OCI-M2 (cell line): Measurements from ENCODE around the gene STX10.
"Not testable (repeated sequence)": the region's sequence is repeated elsewhere in the genome, so short reads cannot be mapped to it uniquely, and the experiment has no call there.

Experiments used
- DNase-seq: peaks from one replicate; lab custom pipeline; 2025; ENCODE audit not compliant: unreplicated experiment; lab: John Stamatoyannopoulos, UW

Gene STX10, protein sequence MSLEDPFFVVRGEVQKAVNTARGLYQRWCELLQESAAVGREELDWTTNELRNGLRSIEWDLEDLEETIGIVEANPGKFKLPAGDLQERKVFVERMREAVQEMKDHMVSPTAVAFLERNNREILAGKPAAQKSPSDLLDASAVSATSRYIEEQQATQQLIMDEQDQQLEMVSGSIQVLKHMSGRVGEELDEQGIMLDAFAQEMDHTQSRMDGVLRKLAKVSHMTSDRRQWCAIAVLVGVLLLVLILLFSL

DNA sequence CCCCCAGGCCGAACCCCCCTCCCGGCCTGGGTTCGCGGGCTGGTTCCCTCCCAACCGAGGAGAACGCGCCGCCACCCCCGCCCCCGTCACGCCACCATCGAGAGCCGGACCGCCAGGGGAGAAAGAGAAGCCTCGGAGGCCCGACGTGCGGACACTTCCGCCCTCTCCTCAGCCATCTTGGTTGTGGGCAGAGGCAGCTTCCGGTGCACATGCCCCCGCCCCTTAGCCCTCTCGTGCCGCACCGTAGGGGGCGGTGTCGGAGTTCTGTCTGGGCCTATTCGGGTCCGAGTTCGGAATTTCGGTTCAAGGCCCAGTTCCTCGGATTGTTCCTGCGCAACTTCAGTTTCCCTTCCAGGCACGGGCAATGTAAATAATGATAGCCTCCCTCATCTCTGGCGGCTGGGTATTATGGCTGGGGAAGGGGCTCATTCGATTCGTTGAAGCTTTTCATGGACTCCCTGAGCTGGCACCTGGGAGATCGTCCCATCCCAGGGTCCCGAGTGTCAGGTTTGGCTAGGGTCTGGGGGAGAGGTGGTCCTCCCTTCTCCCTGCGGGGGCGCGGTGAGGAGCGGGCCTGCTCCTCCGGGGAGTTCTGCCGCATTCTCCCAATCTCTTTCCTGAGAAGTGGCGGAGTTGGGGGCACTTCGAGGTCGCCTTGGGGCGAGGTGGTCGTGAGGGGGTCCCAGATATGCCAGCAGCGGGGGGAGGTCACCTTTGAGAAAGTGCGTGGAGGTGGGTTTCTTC is at the start of gene STX10, which contains the start of gene IER2:
TSS of gene STX10 (minus strand) at position 189 of the 744 bp plus-strand sequence. CDS start 202 bp downstream, outside the sequence.
TSS of gene IER2 (plus strand) at position 225 of the 744 bp plus-strand sequence. CDS start 2,776 bp downstream, outside the sequence.
- no peak for DNase-seq

DNA sequence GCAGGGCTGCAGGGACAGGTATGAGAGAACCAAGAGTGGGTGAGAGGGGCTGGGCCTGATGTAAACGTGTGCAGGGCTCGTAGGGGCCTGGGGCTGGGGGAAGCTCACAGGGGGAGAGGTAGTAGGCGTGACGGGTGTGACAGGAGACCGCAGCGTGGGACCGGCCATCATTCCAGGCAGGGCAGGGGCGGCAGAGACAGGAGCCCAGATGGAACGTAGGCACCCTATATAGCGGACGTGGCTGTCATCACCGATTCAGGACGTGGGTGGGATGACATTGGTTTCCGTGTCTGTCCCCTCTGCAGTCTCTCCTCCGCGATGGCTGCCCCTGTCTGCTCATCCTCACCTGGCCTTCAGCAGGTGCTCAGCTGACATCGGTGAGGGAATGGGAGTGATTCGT is 48.5 kb upstream of the STX10 start:
- no peak for DNase-seq

DNA sequence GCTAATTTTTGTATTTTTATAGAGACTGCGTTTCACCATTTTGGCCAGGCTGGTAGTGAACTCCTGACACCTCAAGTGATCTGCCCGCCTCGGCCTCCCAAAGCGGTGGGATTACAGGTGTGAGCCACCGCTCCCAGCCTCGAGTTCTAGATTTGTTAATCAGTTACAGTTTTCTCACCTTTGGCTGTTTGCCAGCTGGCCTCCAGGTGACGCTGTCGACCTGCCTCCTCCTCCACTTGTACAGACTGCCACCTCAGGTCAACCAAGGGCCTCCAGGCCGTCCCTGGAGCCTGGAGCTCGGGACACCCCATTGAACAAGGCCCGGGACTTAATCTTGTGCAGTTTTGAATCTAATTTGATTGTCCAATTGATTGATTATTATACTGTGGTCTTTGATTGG is 45.5 kb upstream of the STX10 start:
- no peak for DNase-seq

DNA sequence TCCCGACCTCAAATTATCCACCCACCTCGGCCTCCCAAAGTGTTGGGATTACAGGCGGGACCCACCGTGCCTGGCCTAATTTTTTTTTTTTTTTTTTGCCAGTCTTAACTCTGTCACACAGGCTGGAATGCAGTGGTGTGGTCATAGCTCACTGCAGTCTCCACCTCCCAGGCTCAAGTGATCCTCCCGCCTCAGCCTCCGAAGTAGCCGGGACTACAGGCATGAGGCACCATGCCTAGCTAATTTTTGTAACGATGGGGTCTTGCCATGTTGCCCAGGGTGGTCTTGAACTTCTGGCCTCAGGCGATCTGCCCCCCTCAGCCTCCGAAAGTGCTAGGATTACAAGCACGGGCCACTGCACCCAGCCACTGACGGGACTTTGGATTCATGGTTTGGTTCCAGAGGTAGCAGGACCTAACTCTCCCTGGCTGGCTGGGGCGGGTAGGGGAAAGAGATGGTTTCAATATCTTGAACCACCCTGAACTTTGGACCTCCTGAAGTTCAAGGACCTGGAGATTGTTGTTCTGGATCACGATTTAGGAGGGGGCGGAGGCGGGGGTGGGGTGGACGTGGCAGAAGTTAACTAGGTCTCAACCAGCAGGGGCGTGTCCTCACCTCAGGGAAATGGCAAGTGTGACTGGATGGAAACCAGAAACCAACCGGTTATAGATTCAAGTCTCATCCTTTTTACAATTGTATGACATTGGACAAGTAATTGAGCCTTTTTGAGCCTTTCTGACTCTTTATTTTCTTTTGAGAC is 40.8 kb upstream of the STX10 start:
- DNase-seq, result no peak

DNA sequence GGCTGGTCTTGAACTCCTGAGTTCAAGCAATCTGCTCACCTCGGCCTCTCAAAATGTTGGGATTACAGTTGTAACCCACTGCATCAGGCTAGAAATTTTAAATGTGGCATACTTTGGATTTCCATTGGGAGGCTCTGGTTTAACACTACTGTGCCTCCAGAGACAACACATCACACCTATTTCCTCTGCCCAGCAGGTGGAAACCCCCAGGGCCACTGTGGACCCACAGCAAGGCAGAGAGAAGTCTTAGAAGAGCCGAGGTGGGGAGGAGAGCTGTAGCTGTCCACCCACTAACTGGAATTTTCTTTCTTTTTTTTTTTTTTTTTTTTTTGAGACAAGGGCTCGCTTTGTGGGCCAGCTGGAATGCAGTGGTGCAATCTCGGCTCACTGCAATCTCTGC is 39.4 kb upstream of the STX10 start:
- DNase-seq, result no peak

DNA sequence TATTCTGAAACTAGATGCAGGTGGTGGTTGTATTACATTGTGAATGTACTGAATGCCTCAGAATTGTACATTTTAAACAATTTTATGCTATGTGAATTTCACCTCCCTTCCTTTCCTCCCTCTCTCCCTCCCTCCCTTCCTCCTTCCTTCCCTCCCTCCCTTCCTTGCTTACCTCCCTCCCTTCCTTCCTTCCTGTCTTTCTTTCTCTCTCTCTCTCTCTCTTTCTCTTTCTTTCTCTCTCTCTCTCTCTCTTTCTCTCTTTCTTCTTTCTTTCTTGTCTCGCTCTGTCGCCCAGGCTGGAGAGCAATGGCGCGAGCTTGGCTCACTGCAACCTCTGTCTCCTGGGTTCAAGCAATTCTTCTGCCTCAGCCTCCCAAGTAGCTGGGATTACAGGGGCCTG is 37.2 kb upstream of the STX10 start:
- no peak for DNase-seq

DNA sequence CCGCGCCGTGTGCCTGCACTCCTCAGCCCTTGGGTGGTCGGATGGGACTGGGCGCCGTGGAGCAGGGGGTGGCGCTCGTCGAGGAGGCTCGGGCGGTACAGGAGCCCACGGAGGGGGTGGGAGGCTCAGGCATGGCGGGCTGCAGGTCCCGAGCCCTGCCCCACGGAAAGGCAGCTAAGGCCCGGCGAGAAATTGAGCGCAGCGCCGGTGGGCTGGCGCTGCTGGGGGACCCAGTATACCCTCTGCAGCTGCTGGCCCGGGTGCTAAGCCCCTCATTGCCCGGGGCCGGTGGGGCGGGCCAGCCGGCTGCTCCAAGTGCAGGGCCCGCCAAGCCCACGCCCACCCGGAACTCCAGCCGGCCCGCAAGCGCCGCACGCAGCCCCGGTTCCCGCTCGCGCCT is 36.5 kb upstream of the STX10 start:
- not testable (repeated sequence) for DNase-seq

DNA sequence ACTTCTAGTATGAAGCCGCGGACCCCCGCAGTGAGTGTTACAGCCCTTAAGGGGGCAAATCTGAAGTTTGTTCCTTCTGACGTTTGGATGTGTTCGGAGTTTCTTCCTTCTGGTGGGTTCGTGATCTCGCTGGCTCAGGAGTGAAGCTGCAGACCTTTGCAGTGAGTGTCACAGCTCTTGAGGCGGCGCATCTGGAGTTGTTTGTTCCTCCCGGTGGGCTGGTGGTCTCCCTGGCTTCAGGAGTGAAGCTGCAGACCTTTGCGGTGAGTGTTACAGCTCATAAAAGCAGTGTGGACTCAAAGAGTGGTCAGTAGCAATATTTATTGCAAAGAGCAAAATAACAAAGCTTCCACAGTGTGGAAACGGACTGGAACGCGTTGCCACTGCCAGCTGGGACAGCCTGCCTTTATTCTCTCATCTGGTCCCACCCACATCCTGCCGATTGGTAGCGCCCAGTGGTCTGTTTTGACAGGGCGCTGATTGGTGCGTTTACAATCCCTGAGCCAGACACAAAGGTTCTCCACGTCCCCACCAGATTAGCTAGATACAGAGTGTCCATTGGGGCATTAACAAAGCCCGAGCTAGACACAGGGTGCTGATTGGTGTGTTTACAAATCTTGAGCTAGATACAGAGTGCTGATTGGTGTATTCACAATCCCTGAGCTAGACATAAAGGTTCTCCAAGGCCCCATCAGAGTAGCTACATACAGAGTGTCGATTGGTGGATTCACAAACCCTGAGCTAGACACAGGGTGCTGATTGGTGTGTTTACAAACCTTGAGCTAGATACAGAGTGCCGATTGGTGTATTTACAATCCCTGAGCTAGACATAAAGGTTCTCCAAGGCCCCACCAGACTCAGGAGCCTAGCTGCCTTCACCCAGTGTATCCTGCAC is 35.8 kb upstream of the STX10 start:
- DNase-seq, result not testable (repeated sequence)

DNA sequence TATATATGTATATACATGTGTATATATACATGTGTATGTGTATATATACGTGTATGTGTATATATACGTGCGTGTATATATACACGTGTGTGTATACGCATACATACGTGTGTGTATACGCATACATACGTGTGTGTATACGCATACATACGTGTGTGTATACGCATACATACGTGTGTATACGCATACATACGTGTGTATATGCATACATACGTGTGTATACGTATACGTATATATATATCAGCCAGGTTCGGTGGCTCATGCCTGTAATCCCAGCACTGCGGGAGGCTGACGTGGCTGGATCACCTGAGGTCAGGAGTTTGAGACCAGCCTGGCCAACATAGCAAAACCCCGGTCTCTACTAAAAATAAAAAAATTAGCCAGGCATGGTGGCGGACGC is 34.8 kb upstream of the STX10 start:
- not testable (repeated sequence) for DNase-seq

DNA sequence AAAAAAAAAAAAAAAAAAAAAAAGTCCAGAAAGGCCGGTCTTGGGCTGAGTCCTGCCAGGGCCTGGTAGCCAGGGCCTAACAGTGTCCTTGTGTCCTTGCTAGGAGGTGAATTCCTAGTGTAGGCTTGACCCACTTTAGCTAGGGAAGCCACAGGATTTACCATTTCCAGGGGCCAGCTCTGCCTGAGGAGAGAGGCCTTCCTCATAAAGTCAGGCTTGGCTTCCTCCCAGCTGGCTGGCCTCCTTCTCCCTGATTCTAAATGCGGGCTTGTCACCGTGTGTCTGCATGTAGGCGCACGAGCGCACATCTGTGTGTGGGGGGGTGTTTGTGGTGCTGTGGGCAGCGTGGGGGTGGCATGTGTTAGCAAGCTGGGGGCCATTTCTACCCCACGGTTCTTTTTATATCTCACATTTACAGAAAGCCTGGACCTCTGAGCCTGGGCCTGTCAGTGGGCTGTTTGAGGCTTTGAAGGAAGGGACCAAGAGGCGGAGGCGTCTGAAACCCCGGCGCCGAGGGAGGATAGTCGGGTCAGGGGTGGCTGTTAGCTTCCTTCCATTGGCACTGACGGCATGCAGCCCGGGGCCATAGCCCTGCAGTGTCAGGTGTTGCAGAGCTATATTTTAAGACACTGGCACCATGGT is 31.7 kb upstream of the STX10 start:
- no peak for DNase-seq

DNA sequence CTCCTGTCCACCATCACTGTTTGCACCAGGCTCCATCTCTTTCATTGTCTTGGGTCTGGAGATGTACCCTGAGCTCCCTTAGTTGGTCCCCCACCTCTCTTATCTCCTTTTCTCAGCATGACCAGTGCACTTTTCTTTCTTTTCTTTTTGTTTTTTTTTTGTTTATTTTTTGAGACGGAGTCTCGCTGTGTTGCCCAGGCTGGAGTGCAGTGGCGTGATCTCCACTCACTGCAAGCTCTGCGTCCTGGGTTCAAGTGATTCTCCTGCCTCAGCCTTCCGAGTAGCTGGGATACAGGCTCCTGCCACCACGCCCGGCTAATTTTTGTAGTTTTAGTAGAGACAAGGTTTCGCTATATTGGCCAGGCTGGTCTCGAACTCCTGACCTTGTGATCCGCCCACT is 28.1 kb upstream of the STX10 start:
- DNase-seq, result not testable (repeated sequence)

DNA sequence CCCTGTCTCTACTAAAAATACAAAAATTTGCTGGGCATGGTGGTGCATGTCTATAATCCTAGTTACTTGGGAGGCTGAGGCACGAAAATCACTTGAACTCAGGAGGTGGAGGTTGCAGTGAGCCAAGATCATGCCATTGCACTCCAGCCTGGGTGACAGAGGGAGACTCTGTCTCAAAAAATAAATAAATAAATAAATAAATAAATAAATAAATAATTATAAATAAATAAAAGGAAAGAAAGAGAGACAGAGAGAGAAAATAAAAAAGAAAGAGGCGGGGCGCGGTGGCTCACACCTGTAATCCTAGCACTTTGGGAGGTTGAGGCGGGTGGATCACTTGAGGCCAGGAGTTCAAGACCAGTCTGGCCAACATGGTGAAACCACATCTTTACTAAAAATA is 27.4 kb upstream of the STX10 start:
- DNase-seq, result not testable (repeated sequence)

DNA sequence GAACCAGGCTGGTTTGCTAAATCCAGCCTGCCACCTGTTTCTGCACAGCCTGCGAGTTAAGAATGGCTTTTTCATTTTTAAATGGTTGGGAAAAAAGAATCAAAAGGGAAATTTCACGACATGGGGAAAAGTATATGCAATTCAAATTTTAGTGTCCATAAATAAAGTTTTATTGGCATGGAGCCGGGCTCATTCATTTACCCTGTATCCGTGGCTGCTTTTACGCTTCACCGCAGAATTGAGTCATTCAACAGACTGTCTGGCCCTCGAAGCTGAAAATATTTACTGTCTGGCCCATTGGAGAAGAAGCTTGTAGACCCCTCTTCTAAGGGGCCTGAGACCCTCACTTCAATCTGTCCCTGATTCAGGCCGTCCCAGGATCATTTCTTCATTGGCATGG is 26.2 kb upstream of the STX10 start:
- DNase-seq, result no peak

DNA sequence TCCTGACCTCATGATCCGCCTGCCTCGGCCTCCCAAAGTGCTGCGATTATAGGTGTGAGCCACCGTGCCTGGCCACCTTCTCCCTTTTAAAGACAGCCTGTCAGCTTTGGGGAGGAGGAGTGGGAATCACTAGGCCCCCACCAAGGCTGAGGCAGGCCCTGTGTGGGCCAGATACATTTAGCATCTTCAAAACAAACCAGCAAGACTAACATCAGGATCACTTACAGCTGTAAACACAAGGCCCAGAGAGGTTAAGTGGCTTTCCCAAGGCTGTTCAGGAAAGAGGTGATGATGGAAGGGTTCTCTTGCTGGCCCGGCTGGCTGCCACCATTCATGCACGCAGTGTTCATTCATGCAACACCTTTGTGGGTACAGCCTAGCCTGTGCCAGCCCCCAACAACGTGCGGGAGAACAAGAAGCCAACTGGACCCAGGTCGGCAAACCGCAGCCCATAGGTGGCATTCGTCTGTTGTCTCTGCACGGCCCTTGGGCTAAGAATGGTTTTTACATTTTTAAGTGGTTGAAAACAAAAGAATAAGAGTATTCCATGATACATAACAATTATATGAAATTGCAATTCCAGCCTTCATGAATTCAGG is 23.1 kb upstream of the STX10 start:
- no peak for DNase-seq

DNA sequence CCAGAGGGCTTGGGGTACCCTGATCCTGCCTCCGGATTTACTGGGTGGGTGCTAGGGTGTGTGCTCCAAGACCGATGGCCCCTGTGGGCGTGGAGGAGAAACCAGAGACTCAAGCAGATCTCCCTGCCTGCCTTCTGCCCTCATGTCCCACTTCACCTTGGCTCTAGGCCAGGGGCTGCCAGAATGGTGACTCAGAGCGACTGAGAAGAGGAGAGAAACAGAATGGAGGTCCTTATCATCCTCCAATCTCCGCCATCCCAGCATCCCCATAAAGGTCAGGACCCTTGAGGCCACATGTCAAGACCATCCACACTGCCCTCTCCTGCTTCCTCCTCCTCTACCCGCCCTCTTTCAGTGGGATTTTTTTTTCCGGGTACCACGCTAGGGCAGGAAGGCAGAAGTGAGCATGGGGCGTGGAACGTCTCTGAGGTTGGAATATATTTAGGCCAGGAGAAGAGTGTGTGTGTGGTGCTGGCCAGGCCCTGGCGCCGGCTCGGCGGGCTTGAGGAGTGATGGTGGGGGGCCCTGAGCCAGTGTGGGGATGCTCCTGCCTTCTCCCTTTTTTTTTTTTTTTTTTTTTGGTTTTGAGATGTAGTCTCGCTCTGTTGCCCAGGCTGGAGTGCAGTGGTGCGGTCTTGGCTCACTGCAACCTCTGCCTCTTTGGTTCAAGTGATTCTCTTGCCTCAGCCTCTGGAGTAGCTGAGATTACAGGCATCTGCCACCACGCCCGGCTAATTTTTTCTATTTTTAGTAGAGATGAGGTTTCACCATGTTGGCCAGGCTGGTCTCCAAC is 22.4 kb upstream of the STX10 start:
- DNase-seq, result no peak

DNA sequence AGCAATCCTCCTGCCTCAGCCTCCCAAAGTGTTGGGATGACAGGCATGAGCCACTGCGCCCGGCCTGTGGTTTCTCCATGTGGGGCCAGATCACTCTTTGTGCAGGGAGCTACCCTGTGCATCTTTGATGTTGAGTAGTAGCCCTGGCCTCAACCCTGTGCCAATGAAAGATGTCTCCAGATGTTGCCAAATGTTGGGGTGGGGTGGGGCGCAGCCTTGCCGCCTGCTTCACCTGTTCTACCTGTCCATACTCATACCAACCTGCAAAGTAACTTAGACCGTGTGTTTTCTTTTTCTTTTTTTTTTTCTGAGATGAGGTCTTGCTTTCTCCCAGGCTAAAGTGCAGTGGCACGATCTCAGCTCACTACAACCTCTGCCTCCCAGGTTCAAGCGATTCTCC is 21.0 kb upstream of the STX10 start:
- DNase-seq, result no peak

DNA sequence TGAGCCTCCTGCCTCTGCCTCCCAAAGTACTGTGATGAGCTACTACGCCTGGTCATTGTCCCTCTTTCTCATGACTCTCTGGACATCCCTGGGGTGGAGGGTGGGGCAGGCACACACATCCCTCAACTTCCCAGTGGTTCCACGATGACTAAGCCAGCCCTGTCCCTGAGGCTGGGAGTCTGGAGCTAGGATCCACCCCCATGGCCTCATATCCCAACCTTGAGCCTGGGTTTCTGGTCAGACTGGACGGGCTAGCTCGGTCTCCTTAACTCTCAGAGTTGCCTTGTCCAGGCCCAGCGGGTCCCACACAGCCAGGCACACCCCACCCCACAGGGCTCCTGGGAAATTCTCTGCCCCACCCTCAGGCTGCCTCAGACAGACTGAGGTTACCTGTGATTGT is 19.6 kb upstream of the STX10 start:
- no peak for DNase-seq

DNA sequence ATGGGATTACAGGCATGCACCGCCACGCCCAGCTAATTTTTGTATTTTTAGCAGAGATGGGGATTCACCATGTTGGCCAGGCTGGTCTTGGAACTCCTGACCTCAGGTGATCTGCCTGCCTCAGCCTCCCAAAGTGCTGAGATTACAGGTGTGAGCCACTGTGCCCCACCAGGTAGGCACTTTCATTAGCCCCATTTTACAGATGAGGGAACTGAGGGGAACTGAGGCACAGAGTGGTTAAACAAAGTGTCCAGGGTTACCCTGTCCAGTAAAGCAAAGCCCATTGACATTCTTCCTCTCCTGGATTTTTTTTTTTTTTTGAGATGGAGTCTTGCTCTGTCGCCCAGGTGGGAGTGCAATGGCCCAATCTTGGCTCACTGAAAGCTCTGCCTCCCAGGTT is 16.0 kb upstream of the STX10 start:
- DNase-seq, result not testable (repeated sequence)
